ENCODE data around the gene ZNF577.

- TF ChIP-seq POLR2A (IDR thresholded peaks at IDR 0.05) (no peak), CTCF (IDR thresholded peaks at IDR 0.05) (no peak)
These were observed 14.1 kb upstream of the ZNF577 start for GRCh38 chr19:51901860-51902259.
